Spinal cord (tissue), 10 donors: Measurements from ENCODE around the gene ATG7. TPM values are rescaled to one million over a fixed set of nuclear protein-coding genes. Genes with fewer than 3 reads are reported as not detected.
"Not testable (repeated sequence)": the region's sequence is repeated elsewhere in the genome, so short reads cannot be mapped to it uniquely, and the experiment has no call there.

Experiments used
- DNase-seq, 6 donors: peaks; one replicate each; pipeline versions ENCODE4 v3.0.0 to v3.0.0-alpha.2; 2013 to 2015; ENCODE audit warnings: low spot score in 6 of 6, low read depth in 4 of 6
- H3K27ac ChIP-seq: one replicate; pipeline ENCODE4 v1.5.1; 2013; ENCODE audit warnings: low read depth, low read length, control low read depth
- H3K27me3 ChIP-seq: one replicate; pipeline ENCODE4 v1.6.1; 2013; ENCODE audit warnings: low read length; ENCODE audit not compliant: control insufficient read depth, insufficient read depth
- H3K36me3 ChIP-seq: one replicate; pipeline ENCODE4 v1.6.1; 2013; ENCODE audit warnings: low read length; ENCODE audit not compliant: control insufficient read depth, insufficient read depth
- H3K4me1 ChIP-seq: one replicate; pipeline ENCODE4 v1.6.1; 2013; ENCODE audit warnings: low read length; ENCODE audit not compliant: control insufficient read depth, insufficient read depth
- H3K4me3 ChIP-seq: one replicate; pipeline ENCODE4 v1.5.1; 2013; ENCODE audit warnings: low read depth, low read length, control low read depth
- H3K9me3 ChIP-seq: one replicate; pipeline ENCODE4 v1.6.1; 2013; ENCODE audit warnings: low read length; ENCODE audit not compliant: control insufficient read depth, insufficient read depth
- WGBS: methylation state at CpG from one replicate; pipeline ENCODE4 v1.1.5; 2013; ENCODE audit warnings: missing lambda C conversion rate; ENCODE audit not compliant: insufficient coverage; 5-methylcytosine and 5-hydroxymethylcytosine counted together
- polyA plus RNA-seq, 2 donors: library from polyadenylated mRNA; unstranded; fragments of 120-200 nt; gene quantifications; one replicate each; pipeline ENCODE4 v1.2.1, GENCODE V29; 2013; ENCODE audit not compliant: insufficient read length in 2 of 2
- total RNA-seq, 2 donors: library from RNA; depleted of rRNA in 1 of 2; stranded (reverse); fragments of 120-200 nt in 1 of 2; fragments of >200 nt in 1 of 2; gene quantifications; one replicate each; pipeline versions ENCODE4 v1.2.3 to v1.2.4, GENCODE V29; 2013 to 2014
- donor health status: healthy.

ATG7 gene
- total and polyA plus RNA-seq, 4 donors = 18.2 to 48.0 (median 26.4) TPM

- peak overlapping the region; percentile 97 for H3K27ac ChIP-seq
- no peak for DNase-seq
- WGBS = 26% methylated on average over 9 of the region's 10 CpGs
- peaks cover 39% of the 10 kb centered on the region for H3K4me1 ChIP-seq
- H3K36me3 ChIP-seq = peaks cover 2% of the 10 kb centered on the region
- no peaks in the 10 kb centered on the region for H3K9me3 ChIP-seq
- no peaks in the 10 kb centered on the region for H3K27me3 ChIP-seq
- H3K4me3 ChIP-seq = no peak overlapping the region
Observed at GRCh38 chr3:11593318-11594034, 321.3 kb downstream of the ATG7 start.

- WGBS = 100% methylated on average over 3 of the region's 5 CpGs
- H3K4me1 ChIP-seq = peaks cover 27% of the 10 kb centered on the region
- DNase-seq = not testable (repeated sequence)
Observed at GRCh38 chr3:11595024-11595423, 322.8 kb downstream of the ATG7 start.

GRCh38 chr3:11596387-11596786 is 324.2 kb downstream of the ATG7 start:
- peaks cover 29% of the 10 kb centered on the region for H3K4me1 ChIP-seq
- peak overlapping the region; percentile 48 for H3K27ac ChIP-seq

More at GRCh38 chr3:11595024-11595423, 322.8 kb downstream of the ATG7 start:
- not testable (repeated sequence) for H3K4me3 ChIP-seq, H3K27me3 ChIP-seq, H3K9me3 ChIP-seq, H3K36me3 ChIP-seq, H3K27ac ChIP-seq

GRCh38 chr3:11600501-11601282 is 328.5 kb downstream of the ATG7 start:
- H3K4me3 ChIP-seq = no peak overlapping the region
- DNase-seq = peak in 2 of 6 donors; percentile 56 to 75

More at GRCh38 chr3:11596387-11596786, 324.2 kb downstream of the ATG7 start:
- Histone ChIP-seq H3K27me3 (no peaks in the 10 kb centered on the region), H3K36me3 (peaks cover 8% of the 10 kb centered on the region), H3K4me3 (no peak overlapping the region), H3K9me3 (no peaks in the 10 kb centered on the region)
- 82% methylated on average over 2 of the region's 7 CpGs for WGBS
- no peak for DNase-seq

GRCh38 chr3:11601446-11602238 is 329.4 kb downstream of the ATG7 start:
- H3K4me3 ChIP-seq = no peak overlapping the region
- no peaks in the 10 kb centered on the region for H3K9me3 ChIP-seq
- peaks cover 27% of the 10 kb centered on the region for H3K4me1 ChIP-seq
- H3K36me3 ChIP-seq = peaks cover 6% of the 10 kb centered on the region
- no peaks in the 10 kb centered on the region for H3K27me3 ChIP-seq
- DNase-seq = peak in 2 of 6 donors; percentile 59 to 89
- WGBS = 38% methylated on average over 8 of the region's 21 CpGs
- H3K27ac ChIP-seq = peak overlapping the region; percentile 85

More at GRCh38 chr3:11600501-11601282, 328.5 kb downstream of the ATG7 start:
- WGBS = 63% methylated on average over 15 of the region's 18 CpGs
- H3K27me3 ChIP-seq = no peaks in the 10 kb centered on the region
- H3K36me3 ChIP-seq = peaks cover 6% of the 10 kb centered on the region
- H3K27ac ChIP-seq = peak overlapping the region; percentile 85
- peaks cover 27% of the 10 kb centered on the region for H3K4me1 ChIP-seq
- H3K9me3 ChIP-seq = no peaks in the 10 kb centered on the region

- H3K9me3 ChIP-seq = no peaks in the 10 kb centered on the region
- no peak overlapping the region for H3K4me3 ChIP-seq
- peaks cover 6% of the 10 kb centered on the region for H3K36me3 ChIP-seq
- peaks cover 27% of the 10 kb centered on the region for H3K4me1 ChIP-seq
- H3K27me3 ChIP-seq = no peaks in the 10 kb centered on the region
- peak overlapping the region; percentile 85 for H3K27ac ChIP-seq
- WGBS = no CpG with 5 or more reads among the region's 11 CpGs
- DNase-seq = no peak
Observed at GRCh38 chr3:11602239-11602840, 330.1 kb downstream of the ATG7 start.

- 80% methylated on average over 1 of the region's 5 CpGs for WGBS
- Histone ChIP-seq H3K27ac (peak overlapping the region; percentile 85), H3K4me1 (peaks cover 27% of the 10 kb centered on the region)
Observed at GRCh38 chr3:11602886-11603527, 330.8 kb downstream of the ATG7 start.

GRCh38 chr3:11603628-11604027 is 331.4 kb downstream of the ATG7 start:
- no peak overlapping the region for H3K4me3 ChIP-seq
- no peaks in the 10 kb centered on the region for H3K27me3 ChIP-seq
- no peaks in the 10 kb centered on the region for H3K9me3 ChIP-seq
- DNase-seq = peak in 2 of 6 donors; percentile 52 to 75
- peaks cover 6% of the 10 kb centered on the region for H3K36me3 ChIP-seq
- peak overlapping the region; percentile 85 for H3K27ac ChIP-seq
- peaks cover 27% of the 10 kb centered on the region for H3K4me1 ChIP-seq
- 28% methylated on average over 8 of the region's 9 CpGs for WGBS

More at GRCh38 chr3:11602886-11603527, 330.8 kb downstream of the ATG7 start:
- H3K4me3 ChIP-seq = no peak overlapping the region
- H3K27me3 ChIP-seq = no peaks in the 10 kb centered on the region
- peaks cover 6% of the 10 kb centered on the region for H3K36me3 ChIP-seq
- no peak for DNase-seq
- H3K9me3 ChIP-seq = no peaks in the 10 kb centered on the region
